OCI-LY1 (cell line): ENCODE measurements around the gene CCDC159.

ENCODE experiments used
- H2AFZ ChIP-seq: fragments of 200-600 bp; sonication (generic), shearing (Covaris generic); 2 replicates; pipeline ENCODE4 v1.6.0; 2014; ENCODE audit warnings: antibody characterized with exemption, mild to moderate bottlenecking, low read length
- H3F3A ChIP-seq: fragments of 200-600 bp; sonication (generic), shearing (Covaris generic); 2 replicates; pipeline ENCODE4 v1.6.0; 2014; ENCODE audit warnings: mild to moderate bottlenecking, antibody characterized with exemption, low read length, moderate library complexity; ENCODE audit not compliant: insufficient read depth
- H3K27ac ChIP-seq: fragments of 200-600 bp; sonication (generic); 2 replicates; pipeline ENCODE4 v1.5.1; 2014; ENCODE audit warnings: low read length, mixed run types, mild to moderate bottlenecking, low read depth; ENCODE audit not compliant: poor library complexity, severe bottlenecking
- H3K27me3 ChIP-seq: fragments of 200-600 bp; sonication (generic); 2 replicates; pipeline ENCODE4 v1.6.0; 2014; ENCODE audit warnings: antibody characterized with exemption, mild to moderate bottlenecking, low read length, moderate library complexity; ENCODE audit not compliant: insufficient read depth
- H3K36me3 ChIP-seq: fragments of 200-600 bp; sonication (generic); 2 replicates; pipeline ENCODE4 v1.6.1; 2014; ENCODE audit warnings: mild to moderate bottlenecking, antibody characterized with exemption, low read length, moderate library complexity, mixed read lengths; ENCODE audit not compliant: insufficient read depth
- H3K4me1 ChIP-seq: fragments of 200-600 bp; sonication (generic); 2 replicates; pipeline ENCODE4 v1.5.1; 2014; ENCODE audit warnings: mild to moderate bottlenecking, low read length, moderate library complexity; ENCODE audit not compliant: insufficient read depth, severe bottlenecking
- H3K4me2 ChIP-seq: fragments of 200-600 bp; sonication (generic), shearing (Covaris generic); 2 replicates; pipeline ENCODE4 v1.6.1; 2014; ENCODE audit warnings: low read length
- H3K4me3 ChIP-seq: fragments of 200-600 bp; sonication (generic); 2 replicates; pipeline ENCODE4 v1.5.1; 2014; ENCODE audit warnings: low read length, low read depth, mild to moderate bottlenecking, mixed read lengths; ENCODE audit not compliant: poor library complexity, severe bottlenecking
- H3K79me2 ChIP-seq: fragments of 200-600 bp; shearing (Covaris generic); 2 replicates; pipeline ENCODE4 v1.6.1; 2016; ENCODE audit warnings: mixed run types, low read length, mixed read lengths; ENCODE audit not compliant: insufficient read depth
- H3K9ac ChIP-seq: fragments of 200-600 bp; sonication (generic), shearing (Covaris generic); 2 replicates; pipeline ENCODE4 v1.6.1; 2014; ENCODE audit warnings: mild to moderate bottlenecking, low read length, mixed read lengths
- H3K9me2 ChIP-seq: fragments of 200-600 bp; sonication (generic), shearing (Covaris generic); 2 replicates; pipeline ENCODE4 v1.6.1; 2014; ENCODE audit warnings: low read depth, mild to moderate bottlenecking, low read length, mixed read lengths
- H3K9me3 ChIP-seq: fragments of 200-600 bp; shearing (Covaris generic); 2 replicates; pipeline ENCODE4 v1.6.1; 2014; ENCODE audit warnings: low read length, mixed read lengths
- H4K20me1 ChIP-seq: fragments of 200-600 bp; sonication (generic), shearing (Covaris generic); 2 replicates; pipeline ENCODE4 v1.6.0; 2016; ENCODE audit warnings: mild to moderate bottlenecking, low read length; ENCODE audit not compliant: insufficient read depth
- EZH2 ChIP-seq: fragments of 200-600 bp; sonication (generic), shearing (Covaris generic); IDR thresholded peaks from 2 replicates; pipeline ENCODE4 v1.8.0; 2017; ENCODE audit warnings: borderline replicate concordance, mixed run types, mild to moderate bottlenecking, antibody characterized with exemption, low read length, moderate library complexity, mixed read lengths
- TF ChIP-seq, protein P1 (sequence below): fragments of 200-600 bp; sonication (generic), shearing (Covaris generic); IDR thresholded peaks from 2 replicates; pipeline ENCODE4 v1.5.1; 2017; ENCODE audit warnings: mild to moderate bottlenecking, antibody characterized with exemption, low read length, moderate library complexity, mixed read lengths

The CCDC159 gene

DNA sequence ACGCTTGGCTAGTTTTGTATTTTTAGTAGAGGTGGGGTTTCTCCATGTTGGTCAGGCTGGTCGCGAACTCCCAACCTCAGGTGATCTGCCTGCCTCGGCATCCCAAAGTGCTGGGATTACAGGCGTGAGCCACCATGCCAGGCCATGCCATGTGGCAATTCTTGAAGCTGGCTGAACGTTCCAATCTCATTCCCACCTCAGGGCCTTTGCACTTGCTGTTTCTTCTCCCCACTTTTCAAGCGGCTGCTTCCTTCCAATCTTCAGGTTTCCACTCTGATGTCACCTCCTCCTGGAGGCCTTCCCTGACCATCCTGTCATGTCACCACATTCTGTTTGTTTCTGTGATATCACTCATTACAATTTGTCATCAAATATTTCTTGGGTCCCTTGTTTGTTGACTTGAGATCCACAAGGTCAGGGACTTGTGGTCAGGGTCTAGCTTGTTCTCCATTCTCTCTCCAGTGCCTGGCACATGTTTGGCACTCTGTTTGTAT, 33.6 kb downstream of the CCDC159 start:
- no peaks in the 10 kb centered on the region for H3K9me2 ChIP-seq
- no peaks in the 10 kb centered on the region for H3K9me3 ChIP-seq
- peak overlapping the region; percentile 95 for H3K27ac ChIP-seq
- no peak overlapping the region for H2AFZ ChIP-seq
- H3K79me2 ChIP-seq = no peaks in the 10 kb centered on the region
- H3K36me3 ChIP-seq = peaks cover 14% of the 10 kb centered on the region; the same call in 1 of the 2 replicates
- H3K4me2 ChIP-seq = peak overlapping the region; percentile 89
- H3K4me3 ChIP-seq = peak overlapping the region; percentile 77
- H3F3A ChIP-seq = no peaks in the 10 kb centered on the region
- TF ChIP-seq, protein P1, sequence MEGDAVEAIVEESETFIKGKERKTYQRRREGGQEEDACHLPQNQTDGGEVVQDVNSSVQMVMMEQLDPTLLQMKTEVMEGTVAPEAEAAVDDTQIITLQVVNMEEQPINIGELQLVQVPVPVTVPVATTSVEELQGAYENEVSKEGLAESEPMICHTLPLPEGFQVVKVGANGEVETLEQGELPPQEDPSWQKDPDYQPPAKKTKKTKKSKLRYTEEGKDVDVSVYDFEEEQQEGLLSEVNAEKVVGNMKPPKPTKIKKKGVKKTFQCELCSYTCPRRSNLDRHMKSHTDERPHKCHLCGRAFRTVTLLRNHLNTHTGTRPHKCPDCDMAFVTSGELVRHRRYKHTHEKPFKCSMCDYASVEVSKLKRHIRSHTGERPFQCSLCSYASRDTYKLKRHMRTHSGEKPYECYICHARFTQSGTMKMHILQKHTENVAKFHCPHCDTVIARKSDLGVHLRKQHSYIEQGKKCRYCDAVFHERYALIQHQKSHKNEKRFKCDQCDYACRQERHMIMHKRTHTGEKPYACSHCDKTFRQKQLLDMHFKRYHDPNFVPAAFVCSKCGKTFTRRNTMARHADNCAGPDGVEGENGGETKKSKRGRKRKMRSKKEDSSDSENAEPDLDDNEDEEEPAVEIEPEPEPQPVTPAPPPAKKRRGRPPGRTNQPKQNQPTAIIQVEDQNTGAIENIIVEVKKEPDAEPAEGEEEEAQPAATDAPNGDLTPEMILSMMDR = no peak
- TF ChIP-seq EZH2 = no peak
- peaks cover 49% of the 10 kb centered on the region for H3K4me1 ChIP-seq
- H4K20me1 ChIP-seq = no peaks in the 10 kb centered on the region
- peak overlapping the region; percentile 87 for H3K9ac ChIP-seq
- H3K27me3 ChIP-seq = no peaks in the 10 kb centered on the region

DNA sequence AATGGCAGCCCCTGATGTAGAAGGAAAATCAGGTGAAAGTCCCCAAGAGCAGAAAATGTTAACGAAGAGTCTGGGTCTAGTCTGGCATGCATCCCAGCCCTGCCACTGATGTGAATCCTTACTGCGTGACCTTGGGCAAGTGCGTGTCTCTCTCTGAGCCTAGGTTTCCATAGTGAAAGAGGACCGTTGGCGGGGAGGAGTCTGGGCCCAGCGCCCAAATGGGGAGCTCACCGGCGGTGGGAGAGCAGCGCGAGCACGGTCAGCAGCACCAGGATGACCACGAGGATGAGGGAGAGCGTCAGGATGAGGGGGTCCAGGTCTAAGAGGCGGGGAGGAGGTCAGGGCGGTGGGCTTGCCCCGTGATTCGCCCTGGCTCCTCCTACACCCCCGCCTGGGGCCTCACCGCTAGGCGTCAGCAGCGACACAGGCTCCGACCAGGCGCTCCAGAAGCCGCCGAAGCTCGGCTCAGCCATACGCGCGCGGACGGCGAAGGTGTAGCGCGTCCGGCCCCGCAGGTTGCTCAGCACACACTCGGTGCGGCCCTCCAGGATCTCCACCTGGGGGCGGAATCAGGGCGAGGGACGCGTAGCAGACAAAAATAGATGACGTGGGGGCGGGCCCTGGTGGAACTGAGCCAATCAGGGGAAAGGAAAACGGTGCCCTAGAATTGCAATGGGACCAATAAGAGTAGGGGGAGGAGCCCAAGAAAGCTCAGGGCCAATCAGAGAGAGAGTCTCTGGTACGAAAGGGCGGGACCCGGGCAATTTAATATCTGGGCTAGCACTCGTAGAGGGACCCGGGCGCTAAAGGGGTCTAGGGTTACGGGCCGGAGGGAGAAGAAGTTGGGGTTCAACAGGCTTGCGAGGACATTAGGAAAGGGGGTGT, 34.6 kb downstream of the CCDC159 start:
- TF ChIP-seq, protein P1 = peak; percentile 86
- TF ChIP-seq EZH2 = no peak
- Histone ChIP-seq H3K27me3 (no peaks in the 10 kb centered on the region), H2AFZ (no peak overlapping the region)

DNA sequence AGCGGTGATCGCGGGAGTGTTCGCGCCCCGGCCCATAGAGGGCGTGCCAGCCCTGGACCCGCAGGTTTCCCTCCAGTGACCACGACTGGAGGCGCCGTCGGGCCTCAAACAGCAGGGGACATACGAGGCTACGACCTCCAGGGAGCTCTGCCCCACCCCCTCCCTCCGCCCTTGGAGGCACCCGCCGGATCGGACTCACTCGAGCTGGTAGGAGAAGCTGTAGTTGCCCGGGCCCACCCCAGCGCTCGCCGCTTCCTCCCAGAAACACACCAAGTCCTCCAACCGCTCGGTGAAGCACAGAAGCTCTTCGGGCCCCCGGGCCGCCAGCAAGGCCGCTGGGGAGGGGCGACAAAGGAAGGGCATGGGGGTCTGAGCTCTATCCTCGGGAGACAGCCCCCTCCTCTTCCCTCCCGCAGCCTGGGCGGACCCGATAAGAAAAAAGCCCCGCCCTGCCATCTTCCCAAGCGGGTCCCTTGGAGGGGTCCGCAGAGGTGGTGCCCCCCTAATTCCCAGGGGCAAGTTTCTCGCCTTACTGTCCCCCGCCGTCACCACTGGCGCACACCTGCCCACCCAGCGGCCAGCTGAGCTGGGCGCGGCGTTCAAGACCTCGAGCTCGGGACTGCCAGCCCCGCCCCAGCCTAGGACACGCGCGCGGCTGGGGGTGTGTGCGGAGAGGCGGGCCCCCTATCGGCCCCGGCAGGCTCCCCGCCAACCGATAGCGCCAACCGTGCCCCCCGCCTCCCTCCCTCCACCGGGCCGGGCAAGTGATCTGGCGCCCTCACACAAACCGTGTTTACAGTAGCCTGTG, 36.8 kb downstream of the CCDC159 start:
- Histone ChIP-seq H3K27ac (no peak overlapping the region), H3K4me3 (peak overlapping the region; percentile 51), H3K9me2 (no peaks in the 10 kb centered on the region), H3K36me3 (peaks cover 6% of the 10 kb centered on the region; the same call in 1 of the 2 replicates), H3K4me1 (peaks cover 40% of the 10 kb centered on the region), H4K20me1 (no peaks in the 10 kb centered on the region), H2AFZ (no peak overlapping the region), H3K4me2 (peak overlapping the region; percentile 61), H3K27me3 (no peaks in the 10 kb centered on the region), H3F3A (no peaks in the 10 kb centered on the region), H3K9me3 (no peaks in the 10 kb centered on the region), H3K9ac (peak overlapping the region; percentile 26; the same call in 1 of the 2 replicates), H3K79me2 (no peaks in the 10 kb centered on the region)
- TF ChIP-seq, protein P1 = peak; percentile 86
- no peak for TF ChIP-seq EZH2

More for the DNA sequence above, 34.6 kb downstream of the CCDC159 start:
- Histone ChIP-seq H3K27ac (peak overlapping the region; percentile 95), H3K4me2 (peak overlapping the region; percentile 99), H3K9me2 (no peaks in the 10 kb centered on the region), H3K36me3 (peaks cover 10% of the 10 kb centered on the region; the same call in 1 of the 2 replicates), H3K9ac (peak overlapping the region; percentile 92), H3K4me3 (peak overlapping the region; percentile 77), H4K20me1 (no peaks in the 10 kb centered on the region), H3F3A (no peaks in the 10 kb centered on the region), H3K9me3 (no peaks in the 10 kb centered on the region), H3K4me1 (peaks cover 45% of the 10 kb centered on the region), H3K79me2 (no peaks in the 10 kb centered on the region)
